AG08395 (cell line): ENCODE measurements around the gene ZNF648.
"Not testable (repeated sequence)": the region's sequence is repeated elsewhere in the genome, so short reads cannot be mapped to it uniquely, and the experiment has no call there.

Experiments used
- DNase-seq: peaks from one replicate; pipeline ENCODE4 v3.0.0; 2012; ENCODE audit warnings: mixed read lengths, low spot score

Gene ZNF648

DNA sequence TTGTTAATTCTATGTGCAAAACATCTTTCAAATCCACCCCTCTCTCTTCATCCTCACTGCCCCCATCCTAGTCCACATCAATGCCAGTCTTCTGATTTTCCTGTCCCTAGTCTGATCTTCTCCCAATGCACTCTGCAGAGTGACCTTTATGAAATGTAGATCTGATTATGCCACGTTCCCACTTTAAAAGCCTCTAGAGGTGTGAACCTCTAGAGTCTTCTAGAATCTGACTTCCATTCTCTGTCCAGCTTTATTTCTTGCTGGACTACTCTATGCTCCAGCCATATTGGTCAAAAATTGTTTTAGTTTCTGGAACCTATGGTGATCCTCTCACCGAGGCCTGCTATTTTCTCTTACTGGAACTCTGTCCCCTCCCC, 32.5 kb downstream of the ZNF648 start:
- DNase-seq: no peak

DNA sequence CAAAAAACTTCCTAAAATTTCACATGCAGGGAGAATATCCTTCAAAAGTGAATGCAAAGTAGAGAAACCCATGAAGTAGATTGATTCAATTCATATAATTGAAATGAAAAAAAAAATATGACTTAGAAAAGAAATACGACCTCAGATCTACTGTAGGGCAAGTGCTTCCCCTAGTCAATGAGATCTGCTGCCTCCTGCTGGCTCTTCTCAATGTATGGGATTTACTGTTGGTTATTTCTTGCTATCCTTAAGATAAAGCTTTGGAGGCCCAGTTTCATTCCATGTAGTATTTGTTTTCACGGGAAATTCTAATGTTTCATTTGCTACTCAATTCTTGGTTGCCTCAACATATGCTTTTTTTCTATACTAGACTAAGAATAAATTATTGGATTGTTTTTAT, 46.2 kb downstream of the ZNF648 start:
- no peak for DNase-seq

DNA sequence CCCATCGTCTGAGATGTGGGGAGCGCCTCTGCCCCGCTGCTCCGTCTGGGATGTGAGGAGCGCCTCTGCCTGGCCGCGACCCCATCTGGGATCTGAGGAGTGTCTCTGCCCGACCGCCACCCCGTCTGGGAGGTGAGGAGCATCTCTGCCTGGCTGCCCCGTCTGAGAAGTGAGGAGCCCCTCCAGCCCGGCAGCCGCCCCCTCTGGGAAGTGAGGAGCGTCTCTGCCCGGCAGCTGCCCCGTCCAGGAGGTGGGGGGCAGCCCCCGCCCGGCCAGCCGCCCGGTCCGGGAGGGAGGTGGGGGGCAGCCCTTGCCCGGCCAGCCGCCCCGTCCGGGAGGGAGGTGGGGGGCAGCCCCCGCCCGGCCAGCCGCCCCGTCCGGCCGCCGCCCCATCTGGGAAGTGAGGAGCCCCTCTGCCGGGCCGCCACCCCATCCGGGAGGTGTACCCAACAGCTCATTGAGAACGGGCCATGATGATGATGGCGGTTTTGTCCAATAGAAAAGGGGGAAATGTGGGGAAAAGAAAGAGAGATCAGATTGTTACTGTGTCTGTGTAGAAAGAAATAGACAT, 50.6 kb downstream of the ZNF648 start:
- not testable (repeated sequence) for DNase-seq

DNA sequence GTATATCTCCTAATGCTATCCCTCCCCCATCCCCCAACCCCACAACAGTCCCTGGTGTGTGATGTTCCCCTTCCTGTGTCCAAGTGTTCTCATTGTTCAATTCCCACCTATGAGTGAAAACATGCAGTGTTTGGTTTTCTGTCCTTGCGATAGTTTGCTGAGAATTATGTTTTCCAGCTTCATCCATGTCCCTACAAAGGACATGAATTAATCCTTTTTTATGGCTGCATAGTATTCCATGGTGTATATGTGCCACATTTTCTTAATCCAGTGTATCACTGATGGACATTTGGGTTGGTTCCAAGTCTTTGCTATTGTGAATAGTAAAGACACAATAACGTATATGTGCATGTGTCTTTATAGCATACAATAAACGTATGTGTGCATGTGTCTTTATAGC, 56.1 kb downstream of the ZNF648 start:
- DNase-seq: not testable (repeated sequence)

DNA sequence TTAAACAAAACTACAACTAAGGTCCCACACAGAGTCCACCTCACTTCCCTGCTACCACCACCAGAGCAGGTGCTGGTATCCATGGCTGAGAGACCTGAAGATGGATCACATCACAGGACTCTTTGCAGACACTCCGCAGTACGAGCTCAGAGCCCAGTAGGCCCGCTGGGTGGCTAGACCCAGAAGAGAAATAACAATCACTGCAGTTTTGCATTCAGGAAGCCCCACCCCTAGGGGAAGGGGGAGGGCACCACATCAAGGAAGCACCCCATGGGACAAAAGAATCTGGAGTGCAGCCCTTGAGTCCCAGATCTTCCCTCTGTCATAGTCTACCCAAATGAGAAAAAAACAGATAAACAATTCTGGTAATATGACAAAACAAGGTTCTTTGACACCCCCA, 56.9 kb downstream of the ZNF648 start:
- DNase-seq: no peak
